Pancreas (tissue), 10 donors: ENCODE data around the gene SEC14L1. TPM values are rescaled to one million over a fixed set of nuclear protein-coding genes. Genes with fewer than 3 reads are reported as not detected.
A peak's percentile ranks its signal among the peaks of the same experiment; 100 is the strongest.

Experiments
- ATAC-seq, 4 donors: fragments of 200-7000 bp; cut with Tn5 transposase; one replicate each; pipeline versions ENCODE4 v1.8.0 to v1.9.1; 2020; ENCODE audit warnings: mild to moderate bottlenecking in 4 of 4, moderate library complexity in 4 of 4
- DNase-seq, 6 donors: peaks; one replicate each; pipeline ENCODE4 v3.0.0-alpha.2; 2020
- FAIRE-seq: peaks from 2 replicates; lab custom pipeline; 2012; peaks lifted over from hg19 to GRCh38; lab: Jason Lieb, UNC
- H3K27ac ChIP-seq, 4 donors: fragments of 200-600 bp; sonication (generic); 1 replicate in 3 of 4; 2 replicates in 1 of 4; pipeline versions ENCODE4 v1.5.0 to v1.8.0; 2020
- H3K27me3 ChIP-seq, 4 donors: fragments of 200-600 bp; one replicate each; pipeline ENCODE4 v1.8.0; 2021
- H3K36me3 ChIP-seq, 3 donors: fragments of 200-600 bp; sonication (generic) in 1 of 3; one replicate each; pipeline versions ENCODE4 v1.5.0 to v1.8.0; 2020 to 2021
- H3K4me1 ChIP-seq, 3 donors: fragments of 200-600 bp; one replicate each; pipeline ENCODE4 v1.8.0; 2021
- H3K4me3 ChIP-seq, 4 donors: fragments of 200-600 bp; sonication (generic) in 2 of 4; one replicate each; pipeline versions ENCODE4 v1.5.0 to v1.8.0; 2020 to 2021
- H3K9me3 ChIP-seq, 4 donors: fragments of 200-600 bp; one replicate each; pipeline ENCODE4 v1.8.0; 2021
- CTCF ChIP-seq, 4 donors: fragments of 200-600 bp; sonication (generic) in 3 of 4; IDR thresholded peaks; one replicate each; pipeline versions ENCODE4 v1.5.0 to v1.8.0; 2021; ENCODE audit warnings: antibody characterized with exemption in 4 of 4
- WGBS, 2 donors: extraction: QIAGEN DNeasy Blood & Tissue Kit; methylation state at CpG; one replicate each; pipeline ENCODE4 v1.1.7; 2013; 5-methylcytosine and 5-hydroxymethylcytosine counted together
- intact Hi-C, 3 donors: fragments of 100-400 bp; cut with DNase I; formaldehyde crosslinking; loops; one replicate each; pipeline versions ENCODE4 v1.11.1 to v1.14.2; 2022
- polyA plus RNA-seq, 2 donors: library from polyadenylated mRNA; stranded (reverse); fragments of 200-250 nt; gene quantifications; one replicate each; pipeline ENCODE4 v1.2.3, GENCODE V29; 2013
- total RNA-seq, 6 donors: library from RNA; stranded (reverse); fragmentation: NEBNext Ultra II Directional in 4 of 6; extraction: Animal tissue kit (Norgen Biotek cat#: 25700) in 4 of 6; gene quantifications; one replicate each; pipeline versions ENCODE4 v1.2.1 to v1.2.4, GENCODE V29; 2021 to 2023
- donor health status: healthy with polysubstance abuse.
- donor health status: DM: no; HTN: no; CAD: no; lungs with moderate emphysema.
- donor health status: DM: no; HTN: no; CAD: no.
- donor health status: control.
- donor health status: control.
- donor health status: Bipolar disorder and iron deficiency.
- donor health status: DM: yes; HTN: yes; CAD: no.
- donor health status: DM: no; HTN: no; CAD: no.
- donor health status: DM: no; HTN: no; CAD: no.
- donor health status: DM: yes; HTN: yes; CAD: no.

SEC14L1 gene
- total and polyA plus RNA-seq, 8 donors = 17.8 to 45.5 (median 31.8) TPM

GRCh38 chr17:77214743-77215142 is 74.0 kb downstream of the SEC14L1 start:
- Histone ChIP-seq H3K4me3 (no peak overlapping the region), H3K27me3 (no peaks in the 10 kb centered on the region), H3K4me1 (no peaks in the 10 kb centered on the region), H3K27ac (no peak overlapping the region), H3K36me3 (peaks cover 4 to 63% (median 25%) of the 10 kb centered on the region in 3 donors), H3K9me3 (no peaks in the 10 kb centered on the region)
- ATAC-seq (peak in 3 of 4 donors; percentile 52 to 70 (median 67)), DNase-seq (no peak), FAIRE-seq (no peak)
- WGBS, 2 donors = 80 to 84% methylated on average over 11 of the region's 11 CpGs
- intact Hi-C loops = no loop called here
- no peak for TF ChIP-seq CTCF (IDR thresholded peaks at IDR 0.05)

- WGBS, 2 donors = 88 to 89% methylated on average over 16 of the region's 16 CpGs
- TF ChIP-seq CTCF (IDR thresholded peaks at IDR 0.05) = no peak
- no peaks in the 10 kb centered on the region for H3K4me1 ChIP-seq
- no peak for DNase-seq
- ATAC-seq = no peak
- FAIRE-seq = no peak
- no peaks in the 10 kb centered on the region for H3K9me3 ChIP-seq
- no peak overlapping the region for H3K4me3 ChIP-seq
- intact Hi-C loops = no loop called here
- no peaks in the 10 kb centered on the region for H3K27me3 ChIP-seq
- no peak overlapping the region for H3K27ac ChIP-seq
- H3K36me3 ChIP-seq = peaks cover 4 to 59% (median 22%) of the 10 kb centered on the region in 3 donors
These were observed 74.5 kb downstream of the SEC14L1 start for GRCh38 chr17:77215281-77215680.

- no peak overlapping the region for H3K27ac ChIP-seq
- no peaks in the 10 kb centered on the region for H3K4me1 ChIP-seq
- peaks cover 4 to 46% (median 14%) of the 10 kb centered on the region in 3 donors for H3K36me3 ChIP-seq
- FAIRE-seq (no peak), DNase-seq (no peak), ATAC-seq (no peak)
- no peaks in the 10 kb centered on the region for H3K9me3 ChIP-seq
- WGBS, 2 donors = 83 to 89% methylated on average over 5 of the region's 5 CpGs
- H3K27me3 ChIP-seq = no peaks in the 10 kb centered on the region
- H3K4me3 ChIP-seq = no peak overlapping the region
- intact Hi-C loops = no loop called here
- TF ChIP-seq CTCF (IDR thresholded peaks at IDR 0.05) = no peak
These were observed 75.7 kb downstream of the SEC14L1 start for GRCh38 chr17:77216486-77216885.

- ATAC-seq = no peak
- H3K4me1 ChIP-seq = no peaks in the 10 kb centered on the region
- no peak for TF ChIP-seq CTCF (IDR thresholded peaks at IDR 0.05)
- no peak for FAIRE-seq
- intact Hi-C loops = no loop called here
- H3K36me3 ChIP-seq = peaks cover 4 to 40% (median 8%) of the 10 kb centered on the region in 3 donors
- H3K4me3 ChIP-seq = no peak overlapping the region
- no peak overlapping the region for H3K27ac ChIP-seq
- no peaks in the 10 kb centered on the region for H3K27me3 ChIP-seq
- WGBS, 2 donors = 91 to 94% methylated on average over 11 of the region's 11 CpGs
- no peaks in the 10 kb centered on the region for H3K9me3 ChIP-seq
- DNase-seq = no peak
These were observed 76.4 kb downstream of the SEC14L1 start for GRCh38 chr17:77217123-77217522.

GRCh38 chr17:77217566-77217965 is 76.8 kb downstream of the SEC14L1 start:
- H3K4me3 ChIP-seq = no peak overlapping the region
- 85 to 87% methylated on average over 11 of the region's 11 CpGs for WGBS, 2 donors
- H3K27ac ChIP-seq = no peak overlapping the region
- H3K4me1 ChIP-seq = no peaks in the 10 kb centered on the region
- intact Hi-C loops = no loop called here
- ATAC-seq (no peak), DNase-seq (no peak), FAIRE-seq (no peak)
- no peak for TF ChIP-seq CTCF (IDR thresholded peaks at IDR 0.05)
- peaks cover 3 to 36% (median 4%) of the 10 kb centered on the region in 3 donors for H3K36me3 ChIP-seq
- no peaks in the 10 kb centered on the region for H3K27me3 ChIP-seq
- H3K9me3 ChIP-seq = no peaks in the 10 kb centered on the region
